Stimulated activated CD4-positive, alpha-beta T cell treated with anti-CD3 and anti-CD28 coated beads, Interleukin-12 subunit alpha, Interleukin-12 subunit beta, amount 100 ng/mL, for 4 hours (primary cell): Measurements from ENCODE around the gene C16orf87.
"Not testable (repeated sequence)": the region's sequence is repeated elsewhere in the genome, so short reads cannot be mapped to it uniquely, and the experiment has no call there.

Source experiments
- DNase-seq: peaks from one replicate; pipeline ENCODE4 v3.0.0-alpha.2; 2020

The C16orf87 gene

GRCh38 chr16:46793841-46794240 is 37.1 kb downstream of the C16orf87 start:
- DNase-seq, result no peak

DNA sequence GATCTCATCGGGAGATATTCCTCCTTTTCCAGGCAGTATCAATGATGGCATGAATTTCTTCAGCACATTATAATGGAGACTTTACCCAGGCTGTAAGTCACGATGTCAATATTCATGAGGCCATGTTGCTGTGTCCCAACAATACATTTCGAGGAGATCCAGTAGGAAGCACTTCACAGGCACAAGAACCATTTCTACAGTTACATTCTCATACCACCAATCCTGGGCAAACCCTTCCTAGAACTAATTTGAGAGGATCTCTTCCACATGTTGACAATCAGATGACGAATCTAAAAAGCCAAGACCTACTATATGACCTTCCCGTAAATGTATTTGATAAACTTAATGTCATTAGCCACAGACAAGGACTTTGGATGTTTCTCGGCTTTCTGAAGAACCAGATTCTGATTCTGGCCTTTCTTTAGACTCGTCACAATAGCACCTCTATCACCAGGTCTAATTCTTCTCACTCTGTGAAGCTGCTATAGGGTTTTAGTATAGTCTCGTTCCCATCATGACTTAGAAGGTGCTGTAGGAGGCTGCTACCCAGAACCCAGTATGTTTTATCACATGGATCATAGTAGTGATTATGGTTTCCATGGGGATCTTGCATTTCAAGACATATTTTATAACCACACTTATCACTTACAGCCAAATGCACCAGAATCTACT is 40.2 kb downstream of the C16orf87 start:
- DNase-seq, result no peak

DNA sequence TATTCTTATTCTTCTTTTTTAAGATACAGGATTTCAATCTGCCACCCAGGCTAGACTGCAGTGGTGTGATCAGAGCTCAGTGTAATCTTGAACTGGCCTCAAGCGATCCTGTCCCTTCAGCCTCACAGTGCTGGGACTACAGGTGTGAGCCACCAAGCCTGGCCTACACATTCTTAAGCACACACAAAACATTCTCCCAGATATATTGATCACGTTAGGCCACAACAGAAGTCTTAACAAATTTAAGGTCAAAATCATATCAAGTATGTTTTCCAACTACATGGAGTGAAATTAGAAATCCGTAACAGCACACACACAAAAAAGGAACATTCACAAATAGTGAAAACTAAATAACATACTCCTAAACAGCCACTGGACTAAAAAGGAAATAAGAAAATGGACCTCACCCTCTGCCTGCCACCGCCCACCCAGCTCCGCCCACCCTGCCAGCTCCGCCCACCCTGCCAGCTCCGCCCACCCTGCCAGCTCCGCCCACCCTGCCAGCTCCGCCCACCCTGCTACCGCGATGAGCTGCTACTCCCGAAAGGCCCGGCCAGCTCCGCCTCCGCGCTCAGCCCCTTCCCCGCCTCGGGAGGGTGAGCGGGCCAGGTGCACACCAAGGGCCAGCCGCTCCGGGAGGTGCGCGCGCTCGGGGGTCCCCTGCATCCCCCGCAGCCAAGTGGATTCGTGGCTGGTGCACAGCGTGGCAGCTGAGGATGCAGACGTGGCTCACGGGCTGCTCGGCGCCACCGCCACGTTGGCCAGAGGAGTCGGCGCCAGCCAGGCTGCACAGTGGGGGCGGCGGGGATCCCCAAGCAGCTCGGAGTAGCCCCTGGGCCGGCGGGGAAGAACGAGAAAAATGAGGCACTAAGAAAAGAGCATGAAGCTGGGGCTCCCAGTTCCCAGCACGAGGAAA is 41.2 kb downstream of the C16orf87 start:
- peak; percentile 72 for DNase-seq

DNA sequence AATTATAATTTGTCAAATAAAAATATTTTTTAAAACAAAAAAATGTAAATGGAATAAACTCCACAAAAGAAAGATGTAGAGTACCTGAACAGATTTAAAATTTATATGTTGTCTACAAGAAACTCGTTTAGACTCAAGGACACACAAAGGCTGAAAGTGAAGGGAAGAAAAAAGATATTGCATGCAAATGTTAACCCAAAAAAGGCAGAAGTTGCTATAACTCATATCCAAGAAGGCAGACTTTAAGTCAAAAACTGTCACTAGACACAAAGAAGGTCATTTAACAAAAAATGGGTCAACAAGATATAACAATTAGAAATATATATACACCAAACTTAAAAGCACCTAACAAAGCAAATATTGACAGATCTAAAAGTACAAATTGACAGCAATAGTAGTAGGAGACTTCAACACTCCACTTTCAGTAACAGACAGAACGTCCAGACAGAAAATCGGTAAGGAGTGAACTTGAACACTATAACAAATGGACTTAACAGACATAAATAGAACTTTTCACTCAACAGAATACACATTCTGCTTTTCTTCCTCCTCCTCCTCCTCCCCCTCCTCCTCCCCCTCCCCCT is 42.0 kb downstream of the C16orf87 start:
- no peak for DNase-seq

DNA sequence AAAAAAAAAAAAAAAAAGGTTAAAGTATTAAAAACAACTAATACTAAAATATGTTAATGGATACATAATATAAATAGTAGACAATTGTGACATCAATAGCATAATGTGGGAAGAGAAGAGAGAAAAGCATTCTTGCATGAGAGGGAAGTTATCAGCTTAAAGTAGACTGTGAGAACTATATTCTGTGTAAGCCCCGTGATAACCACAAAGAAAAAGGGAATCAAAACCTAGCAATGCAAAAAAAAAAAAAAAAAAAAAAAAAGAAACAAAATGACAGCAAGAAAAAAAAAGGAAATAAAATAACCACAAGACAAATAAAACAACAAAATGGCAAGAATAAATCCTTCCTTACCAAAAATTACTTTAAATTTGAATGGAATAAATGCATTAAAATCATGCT is 43.1 kb downstream of the C16orf87 start:
- no peak for DNase-seq

GRCh38 chr16:46785076-46785845 is 45.7 kb downstream of the C16orf87 start:
- DNase-seq, result no peak

GRCh38 chr16:46784569-46784968 is 46.4 kb downstream of the C16orf87 start:
- not testable (repeated sequence) for DNase-seq

- no peak for DNase-seq
Observed at GRCh38 chr16:46783800-46784199, 47.2 kb downstream of the C16orf87 start.

DNA sequence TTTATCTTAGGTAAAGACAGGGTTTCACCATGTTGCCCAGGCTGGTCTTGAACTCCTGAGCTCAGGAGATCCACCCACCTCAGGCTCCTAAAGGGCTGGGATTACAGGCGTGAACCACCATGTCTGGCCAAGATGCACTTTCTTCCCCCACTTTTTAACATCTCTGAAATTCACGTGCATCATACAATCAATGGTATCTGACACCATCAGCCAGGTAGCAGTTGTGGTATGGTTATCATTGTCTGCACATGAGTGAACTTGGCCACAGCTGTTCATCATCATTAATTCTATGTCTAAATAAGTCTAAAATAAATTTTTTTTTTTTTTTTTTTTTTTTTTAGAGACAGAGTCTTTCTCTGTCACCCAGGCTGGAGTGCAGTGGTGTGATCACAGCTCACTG is 48.7 kb downstream of the C16orf87 start:
- DNase-seq, result no peak

GRCh38 chr16:46777804-46778203 is 53.2 kb downstream of the C16orf87 start:
- DNase-seq, result no peak

- DNase-seq, result no peak
Observed at GRCh38 chr16:46775214-46775613, 55.8 kb downstream of the C16orf87 start.

GRCh38 chr16:46774743-46775177 is 56.2 kb downstream of the C16orf87 start:
- DNase-seq, result no peak

DNA sequence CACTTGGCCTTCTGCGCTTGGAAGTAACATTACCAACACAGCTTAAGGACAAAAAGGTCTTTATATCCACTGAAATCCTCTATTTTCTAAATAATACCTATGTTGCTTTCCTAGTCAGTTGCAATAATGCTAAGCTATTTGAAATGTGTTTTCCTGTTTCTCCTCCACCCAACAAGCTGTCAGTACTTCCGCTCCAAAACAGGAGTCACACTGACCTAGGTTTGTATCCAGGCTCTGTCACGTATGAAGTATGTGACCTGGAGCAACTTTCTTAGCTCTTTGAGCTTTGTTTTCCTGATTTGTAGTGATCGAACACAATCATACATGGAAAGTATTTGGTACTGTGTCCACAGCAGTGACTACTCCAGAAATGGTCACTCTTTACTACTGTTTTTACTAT is 58.5 kb downstream of the C16orf87 start:
- no peak for DNase-seq

- DNase-seq, result no peak
Observed at GRCh38 chr16:46768809-46769208, 62.2 kb downstream of the C16orf87 start.

DNA sequence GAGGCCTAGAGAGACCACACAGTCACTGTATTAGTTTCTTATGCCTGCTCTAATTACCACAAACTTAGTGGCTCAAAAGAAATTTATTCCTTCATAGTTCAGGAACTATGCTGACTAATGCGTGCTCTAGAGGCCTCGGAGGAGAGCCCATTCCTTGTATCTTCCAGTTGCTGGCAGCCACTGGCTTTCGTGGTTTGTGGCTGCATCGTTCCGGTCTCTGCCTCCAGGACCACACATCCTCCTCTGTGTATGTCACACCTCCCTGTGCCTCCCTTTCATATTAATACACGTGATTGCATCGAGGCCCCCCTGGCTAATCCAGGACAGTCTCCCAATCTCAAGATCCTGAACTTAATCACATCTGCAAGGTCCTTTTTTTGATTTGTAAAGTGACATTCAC is 65.9 kb downstream of the C16orf87 start:
- no peak for DNase-seq

DNA sequence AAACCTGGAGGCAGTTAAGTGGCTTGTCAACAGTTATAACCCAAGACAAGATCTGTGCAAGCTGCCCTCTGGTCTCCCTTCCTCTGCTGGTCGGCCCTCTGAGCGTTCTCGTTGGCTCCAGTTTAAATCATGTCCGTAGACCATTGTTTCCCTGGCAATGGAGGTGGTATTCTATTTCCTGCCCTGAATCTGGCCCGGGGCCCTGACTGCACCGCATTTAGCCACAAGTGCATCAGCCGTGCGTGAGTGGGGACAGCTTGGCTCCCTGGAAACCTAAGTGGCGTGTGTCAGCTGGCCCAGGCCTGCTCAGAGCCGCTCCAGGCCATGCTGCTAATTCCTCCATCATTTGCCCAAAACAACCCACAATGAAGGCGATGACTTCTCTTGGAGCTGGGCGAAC is 67.8 kb downstream of the C16orf87 start:
- no peak for DNase-seq

GRCh38 chr16:46762583-46762982 is 68.4 kb downstream of the C16orf87 start:
- DNase-seq, result no peak

GRCh38 chr16:46759309-46759708 is 71.7 kb downstream of the C16orf87 start:
- no peak for DNase-seq

- DNase-seq, result no peak
Observed at GRCh38 chr16:46757339-46758050, 73.5 kb downstream of the C16orf87 start.

DNA sequence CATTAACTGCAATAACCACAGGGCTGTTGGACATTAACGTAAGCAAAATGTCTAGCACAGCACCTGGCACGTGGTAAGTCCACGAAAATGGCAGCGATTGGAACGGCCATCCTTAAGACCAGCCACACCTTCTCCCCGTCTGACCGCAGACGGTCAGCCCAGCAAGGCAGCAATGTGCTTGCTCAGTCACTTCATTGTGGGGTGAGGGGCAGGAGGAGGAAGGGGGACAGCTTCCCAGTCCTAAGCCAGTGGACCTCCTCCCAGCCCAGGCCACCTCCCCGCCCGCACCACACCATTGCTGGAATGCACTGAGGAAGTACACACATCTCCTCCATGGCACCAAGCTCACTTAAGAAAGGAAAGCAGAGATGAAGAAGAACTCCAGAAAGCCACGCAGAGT is 74.2 kb downstream of the C16orf87 start:
- no peak for DNase-seq

- no peak for DNase-seq
Observed at GRCh38 chr16:46753015-46753414, 78.0 kb downstream of the C16orf87 start.

DNA sequence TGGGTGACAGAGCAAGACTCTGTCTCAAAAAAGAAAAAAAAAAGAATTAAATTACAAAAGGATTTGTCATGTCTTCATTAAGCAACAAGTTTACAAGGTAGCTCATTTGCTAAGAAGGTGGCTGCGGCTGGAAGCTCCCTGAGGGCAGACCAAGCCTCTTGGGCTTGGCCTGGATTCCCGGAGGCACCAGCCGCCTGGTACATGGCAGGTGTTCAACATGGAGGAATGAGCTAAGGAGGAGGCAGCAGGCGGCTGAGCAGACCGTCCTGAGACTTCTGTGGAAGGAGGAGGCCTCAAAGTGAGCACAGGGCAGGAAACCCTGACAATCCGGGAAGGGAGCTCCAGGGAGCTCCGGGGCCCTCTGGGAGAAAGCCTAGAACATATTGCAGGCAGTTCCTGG is 79.6 kb downstream of the C16orf87 start:
- no peak for DNase-seq
